H9 (cell line): Measurements from ENCODE around the gene STON2. TPM values are rescaled to one million over a fixed set of nuclear protein-coding genes. Genes with fewer than 3 reads are reported as not detected.

Experiments used
- DNase-seq: peaks from one replicate; pipeline ENCODE4 v3.0.0-alpha.2; 2017
- H2AFZ ChIP-seq: one replicate; pipeline ENCODE4 v1.6.1; 2013; ENCODE audit warnings: mild to moderate bottlenecking, low read length, control low read depth, moderate library complexity
- H2AK5ac ChIP-seq: 2 replicates; pipeline ENCODE4 v1.6.1; 2013; ENCODE audit warnings: low read length, control low read depth, mixed read lengths; ENCODE audit not compliant: insufficient read length
- H2BK120ac ChIP-seq: one replicate; pipeline ENCODE4 v1.6.1; 2013; ENCODE audit warnings: low read depth, mild to moderate bottlenecking, low read length, control low read depth, inconsistent platforms; ENCODE audit not compliant: poor library complexity, severe bottlenecking
- H2BK12ac ChIP-seq: 2 replicates; pipeline ENCODE4 v1.6.1; 2013; ENCODE audit warnings: low read length, control low read depth, mixed read lengths, low read depth; ENCODE audit not compliant: insufficient read length
- H2BK15ac ChIP-seq: 2 replicates; pipeline ENCODE4 v1.6.1; 2013; ENCODE audit warnings: low read depth, low read length, control low read depth
- H2BK20ac ChIP-seq: one replicate; pipeline ENCODE4 v1.6.1; 2013; ENCODE audit warnings: low read depth, mild to moderate bottlenecking, low read length, control low read depth, inconsistent platforms; ENCODE audit not compliant: poor library complexity, severe bottlenecking
- H2BK5ac ChIP-seq: 2 replicates; pipeline ENCODE4 v1.6.1; 2013; ENCODE audit warnings: low read length, control low read depth, mixed read lengths; ENCODE audit not compliant: insufficient read length
- H3K14ac ChIP-seq: 2 replicates; pipeline ENCODE4 v1.6.1; 2013; ENCODE audit warnings: low read length, control low read depth; ENCODE audit not compliant: insufficient read depth
- H3K18ac ChIP-seq: 2 replicates; pipeline ENCODE4 v1.6.1; 2013; ENCODE audit warnings: low read depth, mild to moderate bottlenecking, mixed read lengths, low read length, control low read depth; ENCODE audit not compliant: insufficient read length
- H3K23ac ChIP-seq: 2 replicates; pipeline ENCODE4 v1.6.1; 2013; ENCODE audit warnings: low read length, control low read depth, mixed read lengths, low read depth; ENCODE audit not compliant: insufficient read length
- H3K23me2 ChIP-seq: 2 replicates; pipeline ENCODE4 v1.6.1; 2013; ENCODE audit warnings: low read depth, mild to moderate bottlenecking, mixed read lengths, low read length, control low read depth; ENCODE audit not compliant: insufficient read length, poor library complexity, severe bottlenecking
- H3K27ac ChIP-seq: 2 replicates; pipeline ENCODE4 v1.5.1; 2013; ENCODE audit warnings: low read length, control low read depth, mixed read lengths, low read depth; ENCODE audit not compliant: insufficient read length
- H3K27me3 ChIP-seq: 2 replicates; pipeline ENCODE4 v1.6.1; 2013; ENCODE audit warnings: low read length, control low read depth, inconsistent platforms; ENCODE audit not compliant: insufficient read depth
- H3K4ac ChIP-seq: 2 replicates; pipeline ENCODE4 v1.6.1; 2013; ENCODE audit warnings: low read depth, mild to moderate bottlenecking, control low read depth, inconsistent platforms, low read length, moderate library complexity
- H3K4me1 ChIP-seq: 2 replicates; pipeline ENCODE4 v1.6.1; 2013; ENCODE audit warnings: low read length, control low read depth, inconsistent platforms; ENCODE audit not compliant: insufficient read depth
- H3K4me2 ChIP-seq: 2 replicates; pipeline ENCODE4 v1.6.1; 2013; ENCODE audit warnings: low read length, control low read depth, mixed read lengths; ENCODE audit not compliant: insufficient read length, insufficient read depth
- H3K56ac ChIP-seq: 2 replicates; pipeline ENCODE4 v1.6.1; 2013; ENCODE audit warnings: low read depth, mild to moderate bottlenecking, mixed read lengths, low read length, control low read depth; ENCODE audit not compliant: insufficient read length
- H3K79me1 ChIP-seq: 2 replicates; pipeline ENCODE4 v1.6.1; 2013; ENCODE audit warnings: low read depth, mild to moderate bottlenecking, moderate library complexity, low read length, control low read depth, inconsistent platforms; ENCODE audit not compliant: insufficient read depth, poor library complexity, severe bottlenecking
- H3K79me2 ChIP-seq: 2 replicates; pipeline ENCODE4 v1.6.1; 2013; ENCODE audit warnings: low read length, control low read depth, inconsistent platforms; ENCODE audit not compliant: insufficient read depth
- H3K9ac ChIP-seq: 2 replicates; pipeline ENCODE4 v1.6.1; 2013; ENCODE audit warnings: low read length, control low read depth, mixed read lengths; ENCODE audit not compliant: insufficient read length; ENCODE audit errors: extremely low read depth
- H3K9me3 ChIP-seq: one replicate; pipeline ENCODE4 v1.6.1; 2013; ENCODE audit warnings: low read depth, low read length, inconsistent platforms; ENCODE audit not compliant: control insufficient read depth
- H3T11ph ChIP-seq: one replicate; pipeline ENCODE4 v1.6.1; 2013; ENCODE audit warnings: mild to moderate bottlenecking, low read length, control low read depth, inconsistent platforms
- H4K20me1 ChIP-seq: one replicate; pipeline ENCODE4 v1.6.1; 2013; ENCODE audit not compliant: control insufficient read depth, insufficient read length, insufficient read depth
- H4K5ac ChIP-seq: 2 replicates; pipeline ENCODE4 v1.6.1; 2013; ENCODE audit warnings: low read depth, mild to moderate bottlenecking, mixed read lengths, low read length, control low read depth; ENCODE audit not compliant: insufficient read length
- H4K8ac ChIP-seq: replicated peaks from 2 replicates; pipeline ENCODE4 v1.6.1; 2013; ENCODE audit warnings: low read length, control low read depth, mixed read lengths, low read depth; ENCODE audit not compliant: insufficient read length
- H4K91ac ChIP-seq: 2 replicates; pipeline ENCODE4 v1.6.1; 2013; ENCODE audit warnings: low read depth, mild to moderate bottlenecking, moderate library complexity, mixed read lengths, low read length, control low read depth; ENCODE audit not compliant: insufficient read length
- H3K27ac Mint-ChIP-seq, 3 experiments: 2 replicates in 2 of 3; 3 replicates in 1 of 3; pipeline ENCODE4 v1.8.0; 2020 to 2021; ENCODE audit warnings: mixed read lengths in 3 of 3, mild to moderate bottlenecking in 1 of 3, moderate library complexity in 1 of 3
- H3K27me3 Mint-ChIP-seq: 2 replicates; pipeline ENCODE4 v1.8.0; 2021; ENCODE audit warnings: low read depth, mild to moderate bottlenecking, moderate library complexity, mixed read lengths
- H3K36me3 Mint-ChIP-seq, 3 experiments: 2 replicates in 2 of 3; 3 replicates in 1 of 3; pipeline ENCODE4 v1.8.0; 2020 to 2021; ENCODE audit warnings: low read depth in 3 of 3, mixed read lengths in 3 of 3; ENCODE audit not compliant: insufficient read depth in 1 of 3
- H3K4me1 Mint-ChIP-seq, 2 experiments: 2 replicates each; pipeline ENCODE4 v1.8.0; 2020; ENCODE audit warnings: mixed read lengths in 2 of 2
- H3K4me3 Mint-ChIP-seq, 2 experiments: 2 replicates in 1 of 2; 3 replicates in 1 of 2; pipeline ENCODE4 v1.8.0; 2020 to 2021; ENCODE audit warnings: mild to moderate bottlenecking in 2 of 2, mixed read lengths in 2 of 2, moderate library complexity in 1 of 2
- H3K9me3 Mint-ChIP-seq, 2 experiments: 2 replicates in 1 of 2; 3 replicates in 1 of 2; pipeline ENCODE4 v1.8.0; 2020; ENCODE audit warnings: mild to moderate bottlenecking in 2 of 2, mixed read lengths in 2 of 2, moderate library complexity in 1 of 2
- WGBS: extraction: QIAGEN DNeasy Blood & Tissue Kit; methylation state at CpG from one replicate; pipeline ENCODE4 v1.1.7; 2013; ENCODE audit warnings: missing lambda C conversion rate, low lambda C conversion rate, mixed read lengths; ENCODE audit not compliant: insufficient read length; ENCODE audit errors: extremely low coverage; 5-methylcytosine and 5-hydroxymethylcytosine counted together
- total RNA-seq: library from RNA; stranded (reverse); gene quantifications from 2 replicates; pipeline ENCODE4 v1.2.1, GENCODE V29; 2021
- TF ChIP-seq, protein P1 (sequence below): fragments of 200-600 bp; sonication (generic); conservative IDR thresholded peaks from 3 replicates; pipeline ENCODE4 v1.8.0; 2021; ENCODE audit warnings: antibody characterized with exemption, mild to moderate bottlenecking

The STON2 gene
- total RNA-seq, 1 experiment from 2014 or later = 62.9 TPM

DNA sequence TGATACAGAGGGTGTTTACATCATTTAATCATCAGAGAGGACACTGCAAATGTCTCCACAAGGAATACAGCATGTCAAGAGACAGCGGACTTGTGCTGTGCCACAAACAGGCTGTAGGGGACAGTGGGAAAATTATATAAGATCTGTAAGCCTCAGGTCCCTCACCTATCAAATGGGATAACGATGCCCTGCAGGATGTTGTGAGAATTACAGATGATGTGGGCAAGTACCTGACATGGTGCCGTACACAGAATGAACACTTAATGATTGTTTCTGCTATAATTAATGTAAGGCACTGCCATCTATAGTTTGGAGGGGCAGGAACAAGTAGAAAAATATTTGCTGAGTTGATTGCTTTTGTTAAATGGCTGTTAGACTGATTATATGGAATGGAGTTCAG lies 97.5 kb downstream of the STON2 start:
- no peak overlapping the region for H3K18ac ChIP-seq
- no CpG with 5 or more reads among the region's 3 CpGs for WGBS
- no peak overlapping the region for H3K4ac ChIP-seq
- H2AK5ac ChIP-seq = no peak overlapping the region
- TF ChIP-seq, protein P1, sequence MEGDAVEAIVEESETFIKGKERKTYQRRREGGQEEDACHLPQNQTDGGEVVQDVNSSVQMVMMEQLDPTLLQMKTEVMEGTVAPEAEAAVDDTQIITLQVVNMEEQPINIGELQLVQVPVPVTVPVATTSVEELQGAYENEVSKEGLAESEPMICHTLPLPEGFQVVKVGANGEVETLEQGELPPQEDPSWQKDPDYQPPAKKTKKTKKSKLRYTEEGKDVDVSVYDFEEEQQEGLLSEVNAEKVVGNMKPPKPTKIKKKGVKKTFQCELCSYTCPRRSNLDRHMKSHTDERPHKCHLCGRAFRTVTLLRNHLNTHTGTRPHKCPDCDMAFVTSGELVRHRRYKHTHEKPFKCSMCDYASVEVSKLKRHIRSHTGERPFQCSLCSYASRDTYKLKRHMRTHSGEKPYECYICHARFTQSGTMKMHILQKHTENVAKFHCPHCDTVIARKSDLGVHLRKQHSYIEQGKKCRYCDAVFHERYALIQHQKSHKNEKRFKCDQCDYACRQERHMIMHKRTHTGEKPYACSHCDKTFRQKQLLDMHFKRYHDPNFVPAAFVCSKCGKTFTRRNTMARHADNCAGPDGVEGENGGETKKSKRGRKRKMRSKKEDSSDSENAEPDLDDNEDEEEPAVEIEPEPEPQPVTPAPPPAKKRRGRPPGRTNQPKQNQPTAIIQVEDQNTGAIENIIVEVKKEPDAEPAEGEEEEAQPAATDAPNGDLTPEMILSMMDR = peak; percentile 54
- no peak overlapping the region for H2BK12ac ChIP-seq
- no peak overlapping the region for H3K14ac ChIP-seq
- no peak overlapping the region for H2BK15ac ChIP-seq
- Mint-ChIP-seq H3K4me1 (peaks cover 17 to 22% of the 10 kb centered on the region in 2 experiments), H3K27ac (peak overlapping the region in 1 of 3 experiments; percentile 10; a peak in 1 of 7 replicates), H3K36me3 (no peaks in the 10 kb centered on the region), H3K4me3 (no peak overlapping the region), H3K9me3 (no peaks in the 10 kb centered on the region), H3K27me3 (no peaks in the 10 kb centered on the region)
- H4K91ac ChIP-seq = no peak overlapping the region
- no peaks in the 10 kb centered on the region for H3K79me2 ChIP-seq
- no peak overlapping the region for H3K9ac ChIP-seq
- H2BK20ac ChIP-seq = no peak overlapping the region
- no peak for DNase-seq
- H3K4me2 ChIP-seq = no peak overlapping the region
- no peak overlapping the region for H2AFZ ChIP-seq
- no peak overlapping the region for H3T11ph ChIP-seq
- no peaks in the 10 kb centered on the region for H3K27me3 ChIP-seq
- H2BK120ac ChIP-seq = no peak overlapping the region
- H2BK5ac ChIP-seq = no peak overlapping the region
- no peak overlapping the region for H3K56ac ChIP-seq
- H4K5ac ChIP-seq = no peak overlapping the region
- H3K4me1 ChIP-seq = peaks cover 4% of the 10 kb centered on the region; the same call in 1 of the 2 replicates
- H3K23me2 ChIP-seq = no peaks in the 10 kb centered on the region
- no peak overlapping the region for H4K8ac ChIP-seq
- no peaks in the 10 kb centered on the region for H3K9me3 ChIP-seq
- no peak overlapping the region for H3K23ac ChIP-seq
- no peaks in the 10 kb centered on the region for H3K79me1 ChIP-seq
- H3K27ac ChIP-seq = no peak overlapping the region
- no peaks in the 10 kb centered on the region for H4K20me1 ChIP-seq
